AG04450 (cell line): ENCODE measurements around the gene DNMT3L. TPM values are rescaled to one million over a fixed set of nuclear protein-coding genes. Genes with fewer than 3 reads are reported as not detected.

Experiments
- CTCF ChIA-PET: fragments of 300-600, 350-600 bp; formaldehyde crosslinking; extraction: SDS; loops from one replicate; lab custom pipeline; 2022; ENCODE audit warnings: antibody characterized with exemption, inconsistent platforms; lab: Charles Lee
- POLR2A ChIA-PET: fragments of 350-600 bp; formaldehyde crosslinking; extraction: SDS; loops from one replicate; lab custom pipeline; 2021; ENCODE audit warnings: antibody characterized with exemption, inconsistent platforms; lab: Yijun Ruan, JAX
- DNase-seq: peaks from one replicate; pipeline ENCODE4 v3.0.0-alpha.2; 2011; ENCODE audit warnings: low read depth, low spot score
- H3K27ac ChIP-seq: one replicate; pipeline ENCODE4 v1.5.1; 2012; ENCODE audit warnings: low read depth, low read length, control low read depth
- H3K27me3 ChIP-seq: one replicate; pipeline ENCODE4 v1.6.0; 2012; ENCODE audit warnings: low read length; ENCODE audit not compliant: control insufficient read depth, insufficient read depth
- H3K4me3 ChIP-seq: 2 replicates; pipeline ENCODE4 v1.5.1; 2011; ENCODE audit warnings: mild to moderate bottlenecking, low read depth, low read length, control low read depth
- H3K9me3 ChIP-seq: 2 replicates; pipeline ENCODE4 v1.5.1; 2012; ENCODE audit warnings: low read length; ENCODE audit not compliant: control insufficient read depth, insufficient read depth
- polyA plus RNA-seq: library from polyadenylated mRNA; depleted of rRNA; stranded (reverse); fragments of >200 nt; gene quantifications from 2 replicates; pipeline ENCODE4 v1.2.3, GENCODE V29; 2011
- TF ChIP-seq, protein P1 (sequence below): IDR thresholded peaks from 2 replicates; pipeline ENCODE4 v1.5.1; 2011; ENCODE audit warnings: low read depth, low read length, control low read depth, inconsistent platforms

DNMT3L gene
- polyA plus RNA-seq, 1 experiment, result not detected

DNA sequence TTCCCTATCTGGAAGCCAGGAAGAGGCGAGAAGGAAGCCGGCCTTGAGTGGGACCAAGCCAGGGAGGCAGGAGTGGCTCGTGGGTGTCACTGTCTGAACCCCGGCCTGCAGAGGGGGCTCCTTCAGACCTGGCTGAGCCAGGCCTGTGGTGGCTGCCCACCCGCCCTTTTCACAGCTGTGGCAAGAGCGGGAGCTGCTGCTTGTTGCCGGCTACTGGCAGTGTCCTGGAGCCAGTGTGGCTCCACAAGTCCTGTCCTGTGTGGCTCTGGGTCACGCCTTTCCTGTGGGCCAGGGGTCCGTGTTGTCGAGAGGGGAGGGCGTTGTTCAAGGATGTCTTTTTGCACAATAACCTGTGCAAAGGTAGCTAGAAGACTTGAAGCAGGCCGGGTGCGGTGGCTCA is 39.4 kb upstream of the DNMT3L start:
- TF ChIP-seq, protein P1, sequence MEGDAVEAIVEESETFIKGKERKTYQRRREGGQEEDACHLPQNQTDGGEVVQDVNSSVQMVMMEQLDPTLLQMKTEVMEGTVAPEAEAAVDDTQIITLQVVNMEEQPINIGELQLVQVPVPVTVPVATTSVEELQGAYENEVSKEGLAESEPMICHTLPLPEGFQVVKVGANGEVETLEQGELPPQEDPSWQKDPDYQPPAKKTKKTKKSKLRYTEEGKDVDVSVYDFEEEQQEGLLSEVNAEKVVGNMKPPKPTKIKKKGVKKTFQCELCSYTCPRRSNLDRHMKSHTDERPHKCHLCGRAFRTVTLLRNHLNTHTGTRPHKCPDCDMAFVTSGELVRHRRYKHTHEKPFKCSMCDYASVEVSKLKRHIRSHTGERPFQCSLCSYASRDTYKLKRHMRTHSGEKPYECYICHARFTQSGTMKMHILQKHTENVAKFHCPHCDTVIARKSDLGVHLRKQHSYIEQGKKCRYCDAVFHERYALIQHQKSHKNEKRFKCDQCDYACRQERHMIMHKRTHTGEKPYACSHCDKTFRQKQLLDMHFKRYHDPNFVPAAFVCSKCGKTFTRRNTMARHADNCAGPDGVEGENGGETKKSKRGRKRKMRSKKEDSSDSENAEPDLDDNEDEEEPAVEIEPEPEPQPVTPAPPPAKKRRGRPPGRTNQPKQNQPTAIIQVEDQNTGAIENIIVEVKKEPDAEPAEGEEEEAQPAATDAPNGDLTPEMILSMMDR, result no peak
- CTCF ChIA-PET, result no interaction called here
- no peaks in the 10 kb centered on the region for H3K27me3 ChIP-seq
- no peak for DNase-seq
- peak overlapping the region; percentile 71 for H3K4me3 ChIP-seq
- H3K27ac ChIP-seq, result no peak overlapping the region
- POLR2A ChIA-PET, result no interaction called here
- no peaks in the 10 kb centered on the region for H3K9me3 ChIP-seq

DNA sequence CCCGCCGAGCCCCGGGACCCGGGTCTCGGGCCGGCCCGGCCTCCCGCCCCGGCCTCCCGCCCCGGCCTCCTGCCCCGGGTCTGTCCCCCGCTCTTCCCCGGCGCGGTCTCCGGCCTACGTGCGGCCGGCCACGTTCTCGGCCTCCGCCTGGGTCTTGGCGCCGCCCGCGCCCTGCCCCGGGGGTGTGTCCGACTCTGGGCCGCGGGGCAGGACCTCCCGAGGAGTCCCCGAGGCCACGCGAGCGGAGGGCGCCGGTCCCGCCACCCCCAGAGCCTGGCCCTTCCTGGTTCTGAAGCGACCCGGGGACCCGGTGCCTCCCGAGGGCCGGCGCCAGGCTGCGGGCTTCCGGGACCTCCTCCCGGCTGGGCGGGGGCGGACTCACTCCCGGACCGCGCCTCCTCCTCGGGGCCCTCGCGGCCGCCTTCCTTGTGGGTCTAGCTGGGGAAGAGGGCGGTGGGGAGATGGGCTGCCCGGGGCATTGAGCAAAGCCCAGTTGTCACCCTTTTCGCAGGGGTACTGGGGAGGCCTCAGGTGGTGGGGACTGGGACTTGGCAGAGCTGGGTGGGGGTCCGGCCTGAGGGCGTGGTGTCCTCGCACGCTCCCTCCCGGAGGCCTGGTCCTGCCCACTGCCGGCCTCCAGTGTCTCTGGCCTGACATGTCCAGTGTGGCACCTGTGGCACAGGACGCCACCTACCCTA is 38.7 kb upstream of the DNMT3L start:
- Histone ChIP-seq H3K4me3 (peak overlapping the region; percentile 71), H3K27me3 (peaks cover 3% of the 10 kb centered on the region), H3K27ac (no peak overlapping the region), H3K9me3 (no peaks in the 10 kb centered on the region)
- TF ChIP-seq, protein P1, result no peak
- DNase-seq, result no peak
- ChIA-PET CTCF (no interaction called here), POLR2A (no interaction called here)

DNA sequence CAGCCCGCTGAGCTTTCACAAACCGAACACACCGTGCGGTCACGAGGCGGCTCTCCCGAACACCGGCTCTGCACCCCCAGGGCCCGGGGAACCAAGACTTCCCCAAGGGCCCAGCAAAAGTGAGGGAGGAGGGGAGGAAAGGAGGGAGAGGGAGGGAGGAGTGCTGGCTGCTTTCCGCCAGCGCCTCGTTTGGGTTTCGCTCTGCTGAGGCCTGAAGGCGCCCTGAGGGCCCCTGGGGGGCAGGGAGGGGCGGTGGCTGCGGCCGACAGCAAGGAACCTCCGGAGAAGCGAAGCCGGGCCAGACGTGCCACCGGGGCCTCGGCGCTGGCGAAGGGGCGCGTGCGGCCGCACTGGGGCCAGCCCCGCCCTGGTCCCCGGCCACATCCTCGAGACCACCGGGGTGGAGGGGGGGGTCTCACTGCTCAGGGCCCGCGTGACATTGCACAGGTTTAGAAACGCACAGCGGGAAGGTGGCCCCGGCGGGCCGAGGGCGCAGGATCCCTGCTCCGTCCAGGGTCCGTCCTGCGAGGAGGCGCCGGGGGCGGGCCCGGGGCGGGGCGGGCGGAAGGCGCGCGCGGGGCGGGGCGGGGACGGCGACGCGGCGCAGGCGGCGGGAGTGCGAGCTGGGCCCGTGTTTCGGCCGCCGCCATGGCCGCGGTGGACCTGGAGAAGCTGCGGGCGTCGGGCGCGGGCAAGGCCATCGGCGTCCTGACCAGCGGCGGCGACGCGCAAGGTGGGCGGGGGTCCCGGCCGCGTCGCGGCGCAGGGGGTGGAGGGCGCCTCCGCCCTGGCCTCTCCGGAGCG is 38.0 kb upstream of the DNMT3L start, which contains the start of gene PFKL:
TSS of gene PFKL (plus strand) at position 596 of the 804 bp plus-strand sequence. CDS start at position 649, 53 bp downstream.
- peak within 1 kb of the TSS; percentile 39 for H3K27ac ChIP-seq
- no peak for DNase-seq
- ChIA-PET CTCF (interaction anchor here (0.6 kb wide), 1 partner anchor 460 kb away, joined by 3 read pairs; no protein-coding TSS in a partner anchor), POLR2A (no interaction called here)
- TF ChIP-seq, protein P1, result no peak
- peaks cover 3% of the 10 kb centered on the region for H3K27me3 ChIP-seq
- H3K9me3 ChIP-seq, result no peaks in the 10 kb centered on the region
- peak within 1 kb of the TSS; percentile 71 for H3K4me3 ChIP-seq

DNA sequence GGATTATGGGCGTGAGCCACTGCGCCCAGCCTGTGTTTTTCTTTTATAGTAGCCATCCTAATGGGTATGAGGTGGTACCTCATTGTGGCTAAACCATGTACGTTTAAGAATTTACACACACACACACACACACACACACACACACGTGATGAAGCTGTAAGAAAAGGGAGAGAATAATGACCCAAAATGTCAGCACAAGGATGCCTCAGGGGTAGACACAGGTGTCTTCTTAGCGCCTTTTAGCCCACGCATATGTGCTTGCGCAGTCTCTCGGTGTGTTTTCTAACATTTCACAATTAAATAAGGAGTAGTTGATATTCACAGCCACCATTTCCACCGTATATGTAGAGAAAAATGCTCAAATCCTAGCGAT is 37.4 kb upstream of the DNMT3L start:
- DNase-seq, result no peak

More for the DNA sequence above, 37.4 kb upstream of the DNMT3L start:
- Histone ChIP-seq H3K27me3 (peaks cover 3% of the 10 kb centered on the region), H3K9me3 (no peaks in the 10 kb centered on the region), H3K4me3 (peak overlapping the region; percentile 71), H3K27ac (peak overlapping the region; percentile 39)
- TF ChIP-seq, protein P1, result no peak
- CTCF ChIA-PET, result interaction anchor here (0.6 kb wide), 1 partner anchor 460 kb away, joined by 3 read pairs; no protein-coding TSS in a partner anchor
- POLR2A ChIA-PET, result no interaction called here
